ENCODE measurements around the gene HDAC4. TPM values are rescaled to one million over a fixed set of nuclear protein-coding genes. Genes with fewer than 3 reads are reported as not detected.

The HDAC4 gene
- total and polyA plus RNA-seq, 9 of the 15 experiments (the other 6 are each of a cell fraction or from before 2014, with no cell fraction given), result 0.11 to 20.2 (median 4.0) TPM

GRCh38 chr2:239405071-239405470 lies 4.3 kb upstream of the HDAC4 start:
- no peaks in the 10 kb centered on the region for H4K20me1 ChIP-seq (replicated peaks; ENCODE audit: control insufficient read depth, insufficient read depth, low read length)
- H3K9me1 ChIP-seq (ENCODE audit: control insufficient read depth, insufficient read depth, low read length), result no peaks in the 10 kb centered on the region
- FAIRE-seq (no peak), ATAC-seq (no peak), DNase-seq (ENCODE audit: extremely low read depth in 1 of 4, low spot score in 3 of 4) (no peak)
- no peak overlapping the region for H3K9ac ChIP-seq (ENCODE audit: insufficient read depth in 1 of 2, low read depth in 2 of 2, low read length in 2 of 2)
- CTCF ChIA-PET (ENCODE audit: low intra/inter-chr PET ratio), result no interaction called here
- intact Hi-C loops (cut with micrococcal nuclease), result no loop called here
- H3K27me3 ChIP-seq (ENCODE audit: control insufficient read depth in 2 of 2, insufficient read depth in 2 of 2, low read length in 2 of 2), result peaks cover 0 to 25% of the 10 kb centered on the region in 2 experiments; a peak in 3 of 5 replicates
- no TSS peak for BruUV-seq (replicated peaks)
- no peak overlapping the region for H3K4me2 ChIP-seq (ENCODE audit: insufficient read depth, low read length)
- H2AFZ ChIP-seq (ENCODE audit: low read depth, low read length), result no peak overlapping the region
- peaks cover under 1% of the 10 kb centered on the region for H3K79me2 ChIP-seq (ENCODE audit: control insufficient read depth, insufficient read depth, low read length)
- in situ Hi-C loops (cut with MboI), result no loop called here
- 28% methylated on average over 6 of the region's 6 CpGs for WGBS (ENCODE audit: insufficient coverage, low coverage, missing lambda C conversion rate)
- H3K4me3 ChIP-seq, result no peak overlapping the region
- POLR2A ChIA-PET, result no interaction called here
- H3K36me3 ChIP-seq (ENCODE audit: control insufficient read depth, insufficient read depth, low read length), result no peaks in the 10 kb centered on the region
- peaks cover 3 to 10% of the 10 kb centered on the region in 2 experiments; a peak in 4 of 5 replicates for H3K4me1 ChIP-seq (replicated peaks in 1 of 2; ENCODE audit: control insufficient read depth in 2 of 2, insufficient read depth in 2 of 2, low read length in 2 of 2)
- no peaks in the 10 kb centered on the region for H3K9me3 ChIP-seq (replicated peaks; ENCODE audit: control insufficient read depth, insufficient read depth, low read depth, low read length)
- no peak overlapping the region for H3K27ac ChIP-seq (ENCODE audit: extremely low read depth, low read depth, low read length)
- TF ChIP-seq ARID1B (IDR thresholded peaks at IDR 0.05) (no peak), POLR2G (IDR thresholded peaks at IDR 0.05; ENCODE audit: low read depth, low read length) (no peak), ERF (CRISPR knock-in tag; IDR thresholded peaks at IDR 0.05) (no peak), NONO (IDR thresholded peaks at IDR 0.05; ENCODE audit: low read depth in 2 of 2, low read length in 1 of 2) (no peak), COPS2 (conservative IDR thresholded peaks at IDR 0.05) (no peak), MIER1 (IDR thresholded peaks at IDR 0.05; ENCODE audit: low read depth) (no peak), ZC3H11A (IDR thresholded peaks at IDR 0.05; ENCODE audit: low read depth, low read length) (no peak), NR2C2 (CRISPR knock-in tag; IDR thresholded peaks at IDR 0.05) (no peak), NR2C2 (tag; IDR thresholded peaks at IDR 0.05) (no peak), ZBTB8A (IDR thresholded peaks at IDR 0.05; ENCODE audit: partially characterized antibody) (no peak), ZNF124 (CRISPR knock-in tag; IDR thresholded peaks at IDR 0.05) (no peak), SIN3B (IDR thresholded peaks at IDR 0.05; ENCODE audit: low read depth) (no peak), NFXL1 (CRISPR knock-in tag; IDR thresholded peaks at IDR 0.05) (no peak), ZFX (CRISPR knock-in tag; IDR thresholded peaks at IDR 0.05) (no peak), TOE1 (IDR thresholded peaks at IDR 0.05; ENCODE audit: borderline replicate concordance) (no peak), TOE1 (CRISPR knock-in tag; IDR thresholded peaks at IDR 0.05; ENCODE audit: borderline replicate concordance, low read depth) (no peak), BRD4 (IDR thresholded peaks at IDR 0.05) (no peak)
- TF ChIP-seq, protein P1, sequence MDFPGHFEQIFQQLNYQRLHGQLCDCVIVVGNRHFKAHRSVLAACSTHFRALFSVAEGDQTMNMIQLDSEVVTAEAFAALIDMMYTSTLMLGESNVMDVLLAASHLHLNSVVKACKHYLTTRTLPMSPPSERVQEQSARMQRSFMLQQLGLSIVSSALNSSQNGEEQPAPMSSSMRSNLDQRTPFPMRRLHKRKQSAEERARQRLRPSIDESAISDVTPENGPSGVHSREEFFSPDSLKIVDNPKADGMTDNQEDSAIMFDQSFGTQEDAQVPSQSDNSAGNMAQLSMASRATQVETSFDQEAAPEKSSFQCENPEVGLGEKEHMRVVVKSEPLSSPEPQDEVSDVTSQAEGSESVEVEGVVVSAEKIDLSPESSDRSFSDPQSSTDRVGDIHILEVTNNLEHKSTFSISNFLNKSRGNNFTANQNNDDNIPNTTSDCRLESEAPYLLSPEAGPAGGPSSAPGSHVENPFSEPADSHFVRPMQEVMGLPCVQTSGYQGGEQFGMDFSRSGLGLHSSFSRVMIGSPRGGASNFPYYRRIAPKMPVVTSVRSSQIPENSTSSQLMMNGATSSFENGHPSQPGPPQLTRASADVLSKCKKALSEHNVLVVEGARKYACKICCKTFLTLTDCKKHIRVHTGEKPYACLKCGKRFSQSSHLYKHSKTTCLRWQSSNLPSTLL (IDR thresholded peaks at IDR 0.05), result no peak
- TF ChIP-seq, protein P2, sequence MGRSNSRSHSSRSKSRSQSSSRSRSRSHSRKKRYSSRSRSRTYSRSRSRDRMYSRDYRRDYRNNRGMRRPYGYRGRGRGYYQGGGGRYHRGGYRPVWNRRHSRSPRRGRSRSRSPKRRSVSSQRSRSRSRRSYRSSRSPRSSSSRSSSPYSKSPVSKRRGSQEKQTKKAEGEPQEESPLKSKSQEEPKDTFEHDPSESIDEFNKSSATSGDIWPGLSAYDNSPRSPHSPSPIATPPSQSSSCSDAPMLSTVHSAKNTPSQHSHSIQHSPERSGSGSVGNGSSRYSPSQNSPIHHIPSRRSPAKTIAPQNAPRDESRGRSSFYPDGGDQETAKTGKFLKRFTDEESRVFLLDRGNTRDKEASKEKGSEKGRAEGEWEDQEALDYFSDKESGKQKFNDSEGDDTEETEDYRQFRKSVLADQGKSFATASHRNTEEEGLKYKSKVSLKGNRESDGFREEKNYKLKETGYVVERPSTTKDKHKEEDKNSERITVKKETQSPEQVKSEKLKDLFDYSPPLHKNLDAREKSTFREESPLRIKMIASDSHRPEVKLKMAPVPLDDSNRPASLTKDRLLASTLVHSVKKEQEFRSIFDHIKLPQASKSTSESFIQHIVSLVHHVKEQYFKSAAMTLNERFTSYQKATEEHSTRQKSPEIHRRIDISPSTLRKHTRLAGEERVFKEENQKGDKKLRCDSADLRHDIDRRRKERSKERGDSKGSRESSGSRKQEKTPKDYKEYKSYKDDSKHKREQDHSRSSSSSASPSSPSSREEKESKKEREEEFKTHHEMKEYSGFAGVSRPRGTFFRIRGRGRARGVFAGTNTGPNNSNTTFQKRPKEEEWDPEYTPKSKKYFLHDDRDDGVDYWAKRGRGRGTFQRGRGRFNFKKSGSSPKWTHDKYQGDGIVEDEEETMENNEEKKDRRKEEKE (IDR thresholded peaks at IDR 0.05; ENCODE audit: borderline replicate concordance in 1 of 2, control insufficient read depth in 1 of 2, low read depth in 2 of 2, low read length in 1 of 2), result no peak
